SH-SY5Y (cell line): Measurements from ENCODE around the gene TMC4.

Experiments
- GATA2 ChIP-seq: IDR thresholded peaks from 2 replicates; pipeline ENCODE4 v1.6.1; 2011; ENCODE audit warnings: mild to moderate bottlenecking, low read depth, low read length
- GATA3 ChIP-seq: IDR thresholded peaks from 2 replicates; pipeline ENCODE4 v1.6.1; 2011; ENCODE audit warnings: low read depth, mild to moderate bottlenecking, low read length, moderate library complexity

The TMC4 gene

DNA sequence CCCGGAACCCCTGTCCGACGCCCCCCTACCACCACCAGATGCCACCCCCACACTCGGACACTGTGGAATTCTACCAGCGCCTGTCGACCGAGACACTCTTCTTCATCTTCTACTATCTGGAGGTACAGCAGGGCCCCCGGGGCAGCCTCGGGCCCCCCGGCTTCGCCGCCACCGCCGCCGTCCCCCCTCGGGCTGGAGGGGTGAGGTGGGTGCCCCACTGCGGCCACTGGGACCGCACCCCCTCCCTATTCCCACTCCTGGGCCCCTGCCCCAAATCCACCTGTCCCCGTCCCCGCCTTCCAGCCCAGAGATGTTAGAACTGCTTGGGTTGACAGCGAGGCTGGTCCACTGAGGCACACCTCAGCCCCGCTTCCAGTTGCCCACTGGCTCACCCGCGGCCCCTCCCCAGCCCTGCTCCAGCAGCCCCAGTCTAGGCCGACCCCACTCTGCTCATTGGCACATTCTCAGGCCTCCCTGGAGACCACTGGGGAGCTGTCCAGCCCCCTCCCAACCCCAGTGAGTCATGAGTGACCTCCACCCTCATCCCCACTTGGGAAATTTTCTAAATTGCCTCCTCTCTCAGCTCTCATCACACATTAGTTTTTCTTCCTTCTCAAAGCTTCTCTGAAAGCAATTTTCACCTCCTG is 20.0 kb downstream of the TMC4 start:
- TF ChIP-seq GATA3 (no peak), GATA2 (no peak)

- TF ChIP-seq GATA2, result no peak
- TF ChIP-seq GATA3, result no peak
Measured at GRCh38 chr19:54152267-54152666, 20.7 kb downstream of the TMC4 start.

DNA sequence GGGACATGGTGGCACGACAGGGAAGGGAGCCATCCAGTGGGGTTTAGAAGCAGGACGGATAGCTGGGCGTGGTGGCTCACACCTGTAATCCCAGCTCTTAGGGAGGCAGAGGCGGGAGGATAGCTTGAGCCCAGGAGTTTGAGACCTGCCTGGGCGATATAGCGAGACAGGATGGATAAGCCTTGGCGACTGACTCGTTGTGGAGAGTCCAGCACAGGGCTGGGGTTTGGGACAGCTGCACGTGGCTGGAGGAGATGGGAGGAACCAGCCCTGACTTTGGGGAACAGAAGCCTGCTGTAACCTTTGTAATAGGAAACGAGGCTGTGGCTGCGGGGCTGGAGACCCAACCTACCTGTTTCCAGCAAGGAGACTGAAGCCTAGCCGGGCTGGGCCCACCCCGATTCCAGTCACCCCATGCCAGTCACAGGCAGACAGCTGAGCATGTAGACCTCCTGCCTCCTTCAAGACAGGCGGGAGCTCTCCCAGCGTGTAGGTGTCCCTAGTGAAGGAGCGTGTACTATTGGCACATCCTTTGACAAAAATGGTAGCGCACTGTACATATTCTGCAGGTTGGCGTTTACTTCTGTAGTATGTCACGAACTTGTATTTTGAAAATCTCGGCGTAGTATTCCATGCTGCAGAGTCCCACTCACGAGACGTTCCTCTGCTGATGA is 21.5 kb downstream of the TMC4 start:
- TF ChIP-seq GATA3 (no peak), GATA2 (no peak)

GRCh38 chr19:54149021-54149812 is 23.7 kb downstream of the TMC4 start:
- TF ChIP-seq GATA3 (no peak), GATA2 (no peak)

- TF ChIP-seq GATA2 (no peak), GATA3 (no peak)
Measured at GRCh38 chr19:54148158-54148557, 24.8 kb downstream of the TMC4 start.

DNA sequence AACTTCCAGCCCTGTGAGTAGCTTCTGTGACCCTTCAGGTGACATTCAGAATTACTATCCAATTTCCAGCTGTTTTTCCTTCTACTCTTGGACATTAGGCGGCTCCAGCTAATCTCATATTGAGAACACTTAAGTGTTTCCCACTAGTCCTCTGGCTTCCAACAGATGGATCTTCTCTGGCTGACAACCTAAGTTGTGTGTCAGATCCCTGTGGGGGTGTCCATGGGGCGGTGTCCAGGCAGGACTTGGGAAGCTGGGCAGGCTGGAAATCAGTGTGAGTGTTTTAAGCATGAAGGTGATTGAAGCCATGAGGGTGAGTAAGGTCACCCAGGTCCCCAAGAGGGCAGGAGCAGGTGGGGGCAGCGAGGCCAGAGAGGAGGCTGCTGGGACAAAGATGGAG is 25.3 kb downstream of the TMC4 start:
- no peak for TF ChIP-seq GATA3
- no peak for TF ChIP-seq GATA2

DNA sequence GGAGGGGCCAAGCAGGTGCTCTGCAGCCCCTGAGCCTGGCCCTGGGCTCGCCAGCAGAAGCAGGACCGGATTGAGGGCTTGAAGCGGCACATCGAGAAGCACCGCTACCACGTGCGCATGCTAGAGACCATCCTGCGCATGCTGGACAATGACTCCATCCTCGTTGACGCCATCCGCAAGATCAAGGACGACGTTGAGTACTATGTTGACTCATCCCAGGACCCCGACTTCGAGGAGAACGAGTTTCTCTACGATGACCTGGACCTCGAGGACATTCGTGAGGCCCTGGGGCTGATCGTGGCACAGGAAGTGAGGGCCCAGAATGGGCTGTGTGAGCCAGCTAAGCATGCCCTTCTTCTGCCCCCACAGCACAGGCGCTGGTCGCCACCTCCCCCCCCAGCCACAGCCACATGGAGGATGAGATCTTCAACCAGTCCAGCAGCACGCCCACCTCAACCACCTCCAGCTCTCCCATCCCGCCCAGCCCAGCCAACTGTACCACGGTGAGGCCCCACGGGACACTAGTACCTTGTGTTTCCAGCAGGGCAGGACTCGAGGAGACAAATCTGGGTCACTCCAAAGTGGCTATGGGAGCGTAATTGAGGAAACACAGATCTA is 27.3 kb downstream of the TMC4 start:
- TF ChIP-seq GATA2 (no peak), GATA3 (no peak)

DNA sequence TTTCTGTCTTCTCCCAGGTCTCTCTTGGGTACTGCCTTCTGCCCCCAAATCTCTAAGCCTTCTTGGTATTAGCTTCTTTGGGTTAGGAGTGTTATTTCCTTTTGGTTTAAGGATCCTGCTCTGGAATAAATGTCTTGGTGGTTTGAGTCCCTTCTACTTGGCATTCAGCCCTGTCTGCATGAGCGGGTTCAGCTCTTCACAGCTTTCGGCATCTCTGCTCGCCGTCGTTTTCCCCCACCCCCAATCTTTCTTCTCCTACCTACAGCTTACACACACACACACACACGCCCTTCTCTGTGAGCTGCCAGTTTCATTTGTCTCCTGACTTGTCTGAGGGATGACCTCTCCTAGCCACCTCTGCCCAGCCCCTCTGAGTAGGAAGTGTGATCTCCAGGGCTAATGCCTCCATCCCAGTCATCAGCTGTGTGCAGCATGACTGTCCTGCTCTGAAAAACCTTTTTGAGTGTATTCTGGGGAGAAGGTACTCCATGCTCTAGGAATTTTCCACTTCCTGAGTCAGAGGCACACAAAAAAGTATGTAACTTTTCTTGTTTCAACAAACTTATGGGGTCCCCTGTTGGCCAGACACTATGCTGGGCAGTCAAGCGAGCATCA is 30.7 kb downstream of the TMC4 start:
- TF ChIP-seq GATA3 (no peak), GATA2 (no peak)

DNA sequence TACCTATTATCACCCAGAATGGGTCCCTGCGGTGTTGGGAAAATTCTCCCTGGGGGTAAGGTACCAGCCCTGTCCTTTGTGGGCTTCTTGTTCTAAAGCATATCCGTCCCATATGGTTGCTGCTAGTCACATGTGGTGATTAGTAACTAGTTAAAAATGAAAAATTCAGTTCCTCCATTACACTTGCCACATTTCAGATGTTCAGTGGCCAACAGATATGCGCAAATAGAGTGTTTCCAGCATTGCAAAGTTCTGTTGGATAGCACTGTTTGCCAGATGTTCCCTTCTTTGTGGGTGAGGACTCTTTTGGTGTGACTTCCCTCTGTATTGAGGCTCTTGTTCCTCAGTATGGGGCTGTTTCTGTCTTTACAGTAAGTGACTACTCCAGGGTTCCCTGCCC is 31.6 kb downstream of the TMC4 start:
- TF ChIP-seq GATA2 (no peak), GATA3 (no peak)

DNA sequence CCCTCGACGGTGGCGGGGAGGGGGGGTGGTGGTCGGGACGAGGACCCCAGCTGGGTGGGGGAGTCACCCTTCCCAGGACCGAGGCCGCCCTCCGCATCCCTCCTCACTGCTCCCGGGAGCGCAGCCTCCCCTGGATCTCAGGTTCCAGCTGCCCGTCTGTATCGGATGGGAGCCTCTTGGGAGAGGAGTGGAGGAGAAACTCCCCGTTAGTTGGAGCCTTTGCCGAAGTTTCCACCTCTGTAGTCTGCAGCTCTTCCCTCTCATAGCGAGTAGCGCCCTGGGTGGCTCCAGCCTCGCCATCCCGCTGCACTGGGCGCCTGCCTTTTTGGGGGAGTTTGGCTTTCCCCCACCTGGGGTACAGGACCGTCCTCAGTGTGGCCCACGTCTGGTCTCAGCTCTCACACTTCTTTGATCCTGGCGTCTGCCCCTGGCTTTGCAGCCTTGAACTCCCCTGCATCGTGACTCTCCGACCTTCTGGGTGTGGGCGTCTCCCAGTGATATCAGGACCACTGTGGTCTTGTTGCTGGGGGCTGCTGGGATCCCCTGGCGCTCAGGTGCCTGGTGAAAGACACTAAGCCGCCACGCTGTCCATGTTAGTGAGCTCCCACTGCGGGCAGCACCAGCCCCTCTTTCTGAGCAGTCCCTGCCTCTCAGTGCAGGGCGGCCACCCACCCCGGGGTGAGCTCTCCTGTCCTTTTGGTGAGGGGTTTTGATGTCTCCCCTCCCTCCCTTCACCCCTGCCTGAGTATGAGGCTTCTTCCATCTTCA is 34.3 kb downstream of the TMC4 start:
- no peak for TF ChIP-seq GATA2
- TF ChIP-seq GATA3, result no peak

DNA sequence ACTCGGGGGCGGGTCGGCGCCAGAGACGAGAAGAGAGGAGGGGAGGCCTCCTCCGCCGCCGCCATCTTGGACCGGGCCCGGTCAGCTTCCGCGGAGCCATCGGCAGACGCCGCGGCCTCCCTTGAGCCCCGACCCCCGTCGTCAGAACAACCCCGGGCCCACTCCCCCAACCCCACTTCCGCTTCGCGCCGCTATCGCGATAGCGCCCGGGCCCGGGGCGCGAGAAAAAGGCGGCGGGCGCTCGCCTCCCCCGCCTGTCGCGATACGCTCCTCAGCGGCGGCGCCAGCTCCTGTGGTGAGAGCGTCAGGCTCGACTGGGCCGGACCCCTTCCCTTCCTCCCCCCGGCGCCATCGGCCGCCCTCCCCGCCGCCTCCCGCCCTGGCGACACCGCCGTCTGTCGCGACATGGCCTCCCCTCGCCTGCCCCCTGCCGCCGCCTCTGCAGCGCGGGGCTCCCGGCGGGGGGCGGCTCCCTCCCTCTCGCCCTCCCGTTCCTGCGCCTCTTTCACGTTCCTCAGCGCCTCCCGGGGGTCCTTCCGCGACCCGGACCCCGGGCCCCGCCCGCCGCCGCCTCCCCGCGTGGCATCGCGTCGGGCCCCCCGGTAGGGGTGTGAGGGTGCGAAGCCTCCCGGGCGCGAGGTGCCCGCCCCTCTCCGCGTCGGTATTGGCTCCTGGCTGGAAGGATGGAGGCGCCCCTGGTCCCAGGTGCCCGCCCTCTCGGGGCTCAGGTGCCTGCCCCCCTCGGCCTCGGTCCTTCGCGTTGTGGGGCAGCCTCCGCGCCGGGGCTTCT is 35.1 kb downstream of the TMC4 start, which contains the start of gene CNOT3:
CNOT3 (plus strand) TSS at position 64 of the 790 bp plus-strand sequence. CDS start 5,217 bp downstream, outside the sequence.
- TF ChIP-seq GATA2, result no peak
- no peak for TF ChIP-seq GATA3
